Amygdala (tissue), 56 donors: Measurements from ENCODE around the gene VWA8.
"Not testable (repeated sequence)": the region's sequence is repeated elsewhere in the genome, so short reads cannot be mapped to it uniquely, and the experiment has no call there.

ENCODE experiments used
- DNase-seq, 56 donors: peaks; one replicate each; lab custom pipeline; 2025; lab: John Stamatoyannopoulos, UW

Gene VWA8

DNA sequence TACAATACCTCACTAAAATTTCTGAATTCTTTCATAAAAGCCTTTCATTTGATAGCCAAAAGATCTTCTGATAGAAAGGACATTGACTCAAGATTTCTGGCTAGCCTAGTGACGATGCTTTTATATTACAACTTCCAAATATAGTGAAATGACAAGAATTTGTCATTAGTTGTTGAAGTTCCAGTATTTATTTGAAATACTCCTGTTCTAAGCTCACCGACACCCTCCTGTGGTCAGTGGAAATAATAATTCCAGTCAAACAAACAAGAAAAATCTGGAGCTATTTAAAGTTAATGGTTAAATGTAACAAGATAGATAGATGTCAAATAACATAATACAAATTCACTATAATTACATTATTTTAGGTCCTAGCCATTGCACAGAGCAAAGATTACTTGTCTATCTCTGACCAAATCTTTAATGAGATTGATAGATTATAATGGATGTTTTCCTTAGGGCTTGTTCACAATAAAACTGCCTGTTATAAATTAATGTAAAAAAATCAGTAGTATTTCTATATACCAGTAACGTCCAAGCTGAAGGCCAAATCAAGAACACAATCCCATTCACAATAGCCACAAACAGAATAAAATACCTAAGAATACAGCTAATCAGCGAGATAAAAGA, 308.1 kb downstream of the VWA8 start:
- peak in 9 of 56 donors; percentile 1 to 48 (median 8) for DNase-seq

DNA sequence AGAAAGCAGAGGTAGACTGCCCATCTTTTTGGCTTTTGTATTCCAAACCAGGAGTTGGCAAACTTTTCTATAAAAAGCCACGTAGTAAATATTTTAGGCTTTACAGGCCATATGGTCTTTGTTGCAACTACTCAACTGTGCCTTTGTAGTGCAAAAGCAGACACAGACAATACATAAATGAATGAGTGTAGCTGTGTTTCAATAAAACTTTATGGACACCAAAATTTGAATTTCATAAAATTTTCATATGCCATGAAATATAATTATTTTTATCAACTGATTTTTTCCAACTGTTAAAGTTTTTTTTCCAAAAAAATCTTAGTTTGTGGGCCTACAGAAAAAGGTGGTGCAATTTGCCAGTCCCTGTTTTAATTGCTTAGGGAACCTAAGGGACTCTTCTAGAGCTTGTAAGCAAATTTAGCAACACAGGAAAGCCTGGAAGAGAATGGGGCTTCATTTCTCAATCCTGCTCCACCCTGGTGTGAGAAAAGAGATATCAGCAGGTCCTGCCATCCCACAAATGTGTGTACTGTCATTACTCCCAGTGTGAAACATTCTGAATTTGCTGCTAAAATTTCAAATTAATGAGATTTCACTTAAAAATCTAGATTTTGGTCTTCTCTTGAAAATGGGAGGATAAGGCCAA, 309.4 kb downstream of the VWA8 start:
- no peak for DNase-seq

- no peak for DNase-seq
Measured at GRCh38 chr13:41650706-41651105, 310.2 kb downstream of the VWA8 start.

DNA sequence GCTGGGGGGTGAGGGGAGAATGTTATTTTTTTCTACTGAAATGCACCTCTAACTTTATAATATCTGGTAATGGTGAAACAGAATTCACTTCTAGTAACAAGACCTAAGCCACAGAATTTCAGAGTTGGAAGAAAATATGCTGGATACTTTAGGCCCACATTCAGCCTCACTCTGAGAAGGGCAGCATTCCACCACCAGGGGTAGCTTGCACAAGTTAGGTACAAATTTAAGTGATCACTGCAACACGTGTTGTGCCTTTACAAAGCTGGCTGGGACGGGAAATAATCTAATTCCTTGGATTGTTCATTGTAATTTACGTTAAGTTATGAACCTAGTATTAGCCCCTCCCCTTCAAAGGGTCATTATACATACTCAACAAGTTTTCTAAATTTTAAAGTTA, 311.2 kb downstream of the VWA8 start:
- no peak for DNase-seq

- DNase-seq = no peak
Measured at GRCh38 chr13:41648314-41648935, 312.5 kb downstream of the VWA8 start.

- DNase-seq = not testable (repeated sequence)
Measured at GRCh38 chr13:41647699-41648313, 313.1 kb downstream of the VWA8 start.

- DNase-seq = no peak
Measured at GRCh38 chr13:41645331-41645730, 315.6 kb downstream of the VWA8 start.

GRCh38 chr13:41644742-41645141, 316.2 kb downstream of the VWA8 start:
- DNase-seq = no peak

DNA sequence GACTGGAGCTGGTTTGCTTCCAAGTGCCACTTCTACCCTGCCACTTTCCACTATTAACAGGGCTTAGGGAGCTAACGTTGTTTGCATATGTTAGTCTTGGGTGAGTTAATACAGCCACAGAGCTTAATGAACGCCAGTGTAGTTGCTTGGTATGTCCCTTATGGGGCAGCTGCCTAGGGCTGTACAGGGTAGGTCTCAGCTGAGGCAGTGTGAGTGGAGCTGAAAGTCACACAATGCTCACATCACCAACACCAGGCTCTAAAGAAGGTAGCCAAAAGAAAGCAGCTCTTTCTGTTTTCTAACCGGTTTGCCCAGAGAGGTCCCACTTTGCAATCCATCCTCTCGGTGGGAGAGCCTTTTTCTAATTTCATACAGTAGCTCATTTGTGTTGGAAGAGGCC, 317.4 kb downstream of the VWA8 start:
- no peak for DNase-seq

GRCh38 chr13:41641961-41642360, 318.9 kb downstream of the VWA8 start:
- DNase-seq = no peak

DNA sequence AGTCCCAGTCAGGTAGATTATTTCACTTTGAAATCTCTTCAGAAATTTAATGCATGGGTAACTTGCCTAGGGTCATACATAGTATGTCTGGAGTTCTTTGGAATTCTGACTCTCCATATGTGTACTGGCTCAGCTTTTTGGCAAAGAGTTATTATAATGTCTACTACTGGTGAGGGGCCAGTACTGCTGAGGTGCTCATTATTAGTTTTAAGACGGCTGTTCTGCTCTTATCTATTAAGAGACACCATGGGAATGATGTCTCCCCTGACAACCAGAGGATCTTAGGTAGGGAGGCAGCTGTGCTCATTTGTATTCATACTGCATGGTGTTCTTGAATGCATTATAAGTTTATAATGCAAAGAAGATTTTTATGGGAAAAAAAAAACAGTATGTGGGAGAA, 319.5 kb downstream of the VWA8 start:
- DNase-seq = no peak

- no peak for DNase-seq
Measured at GRCh38 chr13:41639955-41640780, 320.7 kb downstream of the VWA8 start.

- DNase-seq = no peak
Measured at GRCh38 chr13:41639237-41639904, 321.5 kb downstream of the VWA8 start.

DNA sequence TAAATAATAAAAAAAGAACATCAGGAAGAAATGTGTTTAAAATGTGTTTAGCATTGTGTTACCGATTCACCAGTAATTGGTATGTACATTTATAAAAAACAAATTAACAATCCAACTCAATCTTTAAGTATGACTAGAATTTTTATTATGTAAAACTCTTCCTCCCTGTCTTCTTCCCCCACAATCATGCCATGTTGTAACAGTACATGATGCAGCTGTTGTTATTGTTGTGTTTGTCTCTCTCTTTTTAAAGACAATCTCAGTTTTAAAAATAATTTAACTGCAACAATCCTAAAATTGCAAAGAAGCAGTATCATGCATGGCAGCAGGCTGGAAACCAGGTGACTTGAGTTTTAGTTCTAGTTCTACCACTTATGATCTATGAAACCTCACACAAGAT, 323.3 kb downstream of the VWA8 start:
- DNase-seq = no peak

- not testable (repeated sequence) for DNase-seq
Measured at GRCh38 chr13:41637032-41637431, 323.9 kb downstream of the VWA8 start.

DNA sequence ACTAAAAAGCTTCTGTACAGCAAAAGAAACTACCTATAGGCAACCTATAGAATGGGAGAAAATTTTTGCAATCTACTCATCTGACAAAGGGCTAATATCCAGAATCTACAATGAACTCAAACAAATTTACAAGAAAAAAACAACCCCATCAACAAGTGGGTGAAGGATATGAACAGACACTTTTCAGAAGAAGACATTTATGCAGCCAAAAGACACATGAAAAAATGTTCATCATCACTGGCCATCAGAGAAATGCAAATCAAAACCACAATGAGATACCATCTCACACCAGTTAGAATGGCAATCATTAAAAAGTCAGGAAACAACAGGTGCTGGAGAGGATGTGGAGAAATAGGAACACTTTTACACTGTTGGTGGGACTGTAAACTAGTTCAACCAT, 324.3 kb downstream of the VWA8 start:
- DNase-seq = not testable (repeated sequence)

DNA sequence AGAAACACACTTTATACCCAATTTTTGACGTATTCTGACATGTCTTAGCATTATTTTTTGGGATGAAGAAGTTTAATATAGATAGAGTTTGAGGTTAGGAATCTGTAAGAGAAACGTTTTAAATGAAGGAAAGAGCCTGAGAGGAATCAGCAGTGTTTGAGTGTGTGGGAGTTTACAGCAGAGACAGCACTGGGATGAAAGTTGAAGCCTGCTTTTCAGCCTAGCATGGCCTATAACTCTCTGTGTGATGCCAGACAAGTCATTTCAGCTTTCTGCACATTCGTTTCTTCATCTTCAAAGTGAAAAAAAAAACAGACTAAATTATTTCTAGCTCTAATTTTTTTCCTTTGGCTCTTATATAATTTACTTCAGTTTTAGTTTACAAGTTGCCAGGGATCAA, 326.5 kb downstream of the VWA8 start:
- DNase-seq = no peak

DNA sequence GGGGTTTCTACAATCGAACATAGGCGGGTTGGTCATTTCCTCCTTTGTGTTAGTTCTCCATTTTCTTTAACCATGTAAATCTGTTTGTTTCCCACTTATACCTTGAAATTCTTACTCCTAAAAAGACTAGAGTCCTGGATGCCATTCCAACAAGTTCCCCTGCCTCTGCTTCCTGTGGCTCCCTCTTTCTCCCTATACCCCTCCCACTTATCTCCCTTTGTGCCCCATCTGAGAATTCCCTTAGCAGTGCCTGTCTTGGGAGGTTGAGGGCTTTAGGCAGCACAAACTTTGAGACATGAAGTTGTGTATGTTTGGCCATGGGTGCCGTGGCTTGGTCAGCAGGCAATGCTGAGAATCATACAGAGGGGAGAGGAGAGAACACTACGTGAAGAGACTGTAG, 327.1 kb downstream of the VWA8 start:
- no peak for DNase-seq

DNA sequence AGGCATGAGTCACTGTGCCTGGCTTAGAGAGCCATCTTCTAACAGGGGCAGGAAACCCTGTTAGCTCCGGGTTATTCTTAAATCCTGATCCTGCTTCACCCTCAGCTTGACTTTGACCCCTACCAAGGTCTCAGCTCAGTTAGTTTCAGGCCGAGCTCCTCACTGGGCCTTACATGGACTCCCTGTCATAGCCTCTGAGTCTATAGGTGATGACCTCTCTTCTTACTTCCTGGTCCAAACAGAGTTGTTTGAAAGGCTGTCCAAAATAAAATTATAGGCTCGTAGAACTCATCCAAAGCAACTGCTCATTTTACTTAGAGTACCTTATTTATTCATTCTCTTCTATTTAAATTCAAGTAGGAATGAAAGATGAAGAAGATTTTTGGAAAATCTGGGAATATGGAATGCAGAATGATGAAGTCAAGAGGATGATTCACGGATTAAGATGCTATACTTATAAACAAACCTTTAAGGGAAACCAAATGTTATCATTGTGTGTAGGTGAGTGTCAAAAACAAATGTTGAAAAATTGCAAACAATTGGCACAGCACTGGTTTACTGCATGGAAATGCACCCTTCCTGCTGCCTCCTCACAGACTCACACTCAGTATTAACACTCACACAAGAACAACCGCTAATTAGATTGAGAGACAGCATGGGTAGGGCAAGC, 329.5 kb downstream of the VWA8 start:
- no peak for DNase-seq

DNA sequence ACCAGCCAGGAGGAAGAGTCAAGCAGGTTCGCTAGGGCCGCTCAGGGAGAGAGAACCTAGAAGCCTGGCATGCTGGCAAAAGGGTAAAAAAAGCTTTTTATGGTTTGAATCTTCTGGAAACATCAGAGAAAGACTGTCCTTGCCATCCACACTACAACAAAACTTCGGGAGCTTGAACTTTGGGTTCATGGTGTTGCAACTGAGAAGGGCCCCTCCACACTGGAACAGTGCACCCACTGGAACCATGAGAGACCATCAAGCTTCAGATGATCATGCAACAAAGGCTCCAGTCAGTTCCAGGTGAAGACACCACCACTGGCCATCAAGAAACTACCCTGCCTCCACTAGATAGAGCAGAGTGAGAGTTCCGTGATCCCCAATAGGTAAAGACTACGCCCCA, 333.5 kb downstream of the VWA8 start:
- no peak for DNase-seq
